ENCODE data around the gene PAX7.
A peak's percentile ranks its signal among the peaks of the same experiment; 100 is the strongest.

The PAX7 gene

GRCh38 chr1:18640228-18641004, 9.8 kb downstream of the PAX7 start:
- no peak for DNase-seq (ENCODE audit: low spot score)

GRCh38 chr1:18641005-18641941, 10.6 kb downstream of the PAX7 start:
- DNase-seq (ENCODE audit: low spot score) = no peak

GRCh38 chr1:18642278-18643095, 11.8 kb downstream of the PAX7 start:
- DNase-seq (ENCODE audit: low spot score) = no peak

GRCh38 chr1:18643154-18644012, 12.7 kb downstream of the PAX7 start:
- DNase-seq (ENCODE audit: low spot score) = peak; percentile 76

- no peak for DNase-seq (ENCODE audit: low spot score)
These were observed 13.4 kb downstream of the PAX7 start for GRCh38 chr1:18644013-18644399.

GRCh38 chr1:18644446-18644845, 13.8 kb downstream of the PAX7 start:
- DNase-seq (ENCODE audit: low spot score) = no peak

- no peak for DNase-seq (ENCODE audit: low spot score)
These were observed 14.5 kb downstream of the PAX7 start for GRCh38 chr1:18644973-18645746.

GRCh38 chr1:18645747-18646090, 15.1 kb downstream of the PAX7 start:
- no peak for DNase-seq (ENCODE audit: low spot score)

- no peak for DNase-seq (ENCODE audit: low spot score)
These were observed 15.6 kb downstream of the PAX7 start for GRCh38 chr1:18646091-18646785.

- DNase-seq (ENCODE audit: low spot score) = no peak
These were observed 16.3 kb downstream of the PAX7 start for GRCh38 chr1:18646786-18647410.

- no peak for DNase-seq (ENCODE audit: low spot score)
These were observed 17.1 kb downstream of the PAX7 start for GRCh38 chr1:18647681-18648214.

- no peak for DNase-seq (ENCODE audit: low spot score)
These were observed 19.2 kb downstream of the PAX7 start for GRCh38 chr1:18649693-18650370.

GRCh38 chr1:18651713-18652112, 21.1 kb downstream of the PAX7 start:
- no peak for DNase-seq (ENCODE audit: low spot score)

- no peak for DNase-seq (ENCODE audit: low spot score)
These were observed 22.1 kb downstream of the PAX7 start for GRCh38 chr1:18652791-18653190.

GRCh38 chr1:18653367-18653766, 22.7 kb downstream of the PAX7 start:
- DNase-seq (ENCODE audit: low spot score) = peak; percentile 75

GRCh38 chr1:18653916-18654315, 23.3 kb downstream of the PAX7 start:
- DNase-seq (ENCODE audit: low spot score) = no peak

- no peak for DNase-seq (ENCODE audit: low spot score)
These were observed 24.0 kb downstream of the PAX7 start for GRCh38 chr1:18654599-18654998.

GRCh38 chr1:18657506-18658201, 27.0 kb downstream of the PAX7 start:
- DNase-seq (ENCODE audit: low spot score) = no peak
